GM21786 (cell line): ENCODE results near the gene INSYN1.
"Not testable (repeated sequence)": the region's sequence is repeated elsewhere in the genome, so short reads cannot be mapped to it uniquely, and the experiment has no call there.

ENCODE experiments used
- ATAC-seq: cut with Tn5 transposase; IDR thresholded peaks from one replicate; pipeline ENCODE4 v1.9.1; 2021; ENCODE audit not compliant: unreplicated experiment

The INSYN1 gene

DNA sequence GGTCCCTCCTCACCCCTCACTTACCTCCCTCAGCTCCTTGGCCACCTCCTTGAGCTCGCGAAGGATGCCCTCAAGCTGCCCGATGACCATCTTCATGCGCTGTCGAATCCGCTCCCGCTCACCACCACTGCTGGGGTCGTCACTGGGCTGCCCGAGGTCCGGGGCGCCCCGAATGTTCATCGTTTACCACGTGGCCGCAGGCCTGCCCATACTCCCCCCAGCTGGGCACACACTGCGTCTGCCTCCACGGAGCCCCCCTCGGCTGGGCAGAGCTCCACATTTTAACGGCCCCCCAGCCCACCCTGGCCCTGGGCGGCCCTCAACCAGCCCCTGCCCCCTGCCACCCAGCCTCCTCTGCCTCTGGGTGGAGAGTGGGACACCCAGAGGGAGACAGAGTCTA, 2.2 kb downstream of the INSYN1 start:
- no peak for ATAC-seq

DNA sequence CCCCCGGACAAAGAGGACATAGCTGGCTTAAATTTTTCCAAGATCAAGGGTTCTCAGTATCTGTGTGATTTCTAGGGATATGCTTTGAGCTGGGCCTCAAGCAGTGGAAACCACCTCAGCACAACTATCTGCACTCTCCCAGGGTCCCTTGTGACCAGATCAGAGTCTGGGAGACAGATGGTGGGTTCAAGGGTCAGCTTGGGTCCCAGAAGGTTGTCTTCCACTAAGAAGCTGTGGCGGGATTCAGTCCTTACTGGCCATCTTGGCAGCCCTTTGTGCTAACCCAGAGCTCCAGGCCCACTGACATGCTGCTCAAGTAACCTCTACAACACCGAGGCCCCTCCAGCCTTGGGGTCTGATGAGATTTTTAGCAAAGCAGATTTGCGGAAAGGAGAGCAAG, 2.7 kb downstream of the INSYN1 start:
- no peak for ATAC-seq

DNA sequence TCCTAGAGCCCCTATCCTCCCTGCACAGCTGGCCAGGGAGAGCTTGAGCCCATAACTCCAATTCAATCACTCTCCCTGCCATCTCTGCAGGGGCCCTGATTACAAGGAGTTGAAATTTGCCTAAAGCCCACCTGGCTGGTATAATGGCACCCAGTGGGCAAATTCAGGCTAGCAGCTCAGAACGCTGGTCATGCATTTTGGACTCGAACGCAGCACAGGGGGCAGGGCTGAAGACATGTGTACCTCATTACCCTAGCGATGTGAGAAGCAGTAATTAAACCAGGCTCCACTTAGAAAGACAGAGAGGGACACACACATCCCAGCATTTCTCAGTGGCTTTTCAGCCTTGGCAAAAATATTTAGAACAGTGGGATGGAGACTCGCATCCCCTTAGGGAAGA, 3.2 kb downstream of the INSYN1 start:
- ATAC-seq = no peak

DNA sequence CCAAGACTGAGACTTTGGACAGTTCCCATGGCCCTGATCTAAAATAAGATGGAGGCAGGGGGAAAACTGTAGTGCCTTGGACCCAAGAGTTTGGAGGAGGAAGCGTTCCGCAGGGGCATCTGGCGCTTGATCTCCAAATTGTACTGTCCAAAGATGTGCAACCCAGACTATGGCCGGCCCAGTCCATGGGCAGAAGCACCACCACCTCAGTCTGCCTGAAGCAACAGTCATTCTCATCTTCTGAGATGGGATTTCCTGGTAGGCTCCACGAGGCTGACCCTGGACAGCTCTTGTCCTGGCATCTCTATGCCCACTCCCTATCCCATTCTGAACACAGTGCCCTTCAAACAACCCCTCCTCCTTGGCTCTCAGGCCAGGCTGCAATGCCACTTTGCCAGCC, 3.6 kb downstream of the INSYN1 start:
- ATAC-seq = no peak

DNA sequence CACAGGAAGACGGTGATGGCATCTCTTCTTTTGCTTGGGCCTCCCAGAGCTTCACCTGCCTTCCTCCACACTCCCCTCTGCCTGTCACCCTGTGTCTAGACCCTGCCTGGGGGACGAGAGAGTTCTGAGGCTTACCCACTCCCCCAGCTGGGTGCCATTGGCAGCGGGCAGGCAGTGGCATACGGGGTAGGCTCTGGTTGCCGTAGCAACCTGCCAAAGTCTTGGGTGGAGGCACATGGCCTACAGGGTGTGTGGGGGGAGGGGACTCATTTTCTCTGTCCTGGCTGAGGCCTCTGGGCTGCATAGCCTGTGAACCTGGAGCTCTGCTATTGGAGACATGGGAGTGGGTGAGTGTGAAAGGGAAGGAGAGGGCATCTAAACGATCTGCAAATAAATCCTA, 4.4 kb downstream of the INSYN1 start:
- no peak for ATAC-seq

DNA sequence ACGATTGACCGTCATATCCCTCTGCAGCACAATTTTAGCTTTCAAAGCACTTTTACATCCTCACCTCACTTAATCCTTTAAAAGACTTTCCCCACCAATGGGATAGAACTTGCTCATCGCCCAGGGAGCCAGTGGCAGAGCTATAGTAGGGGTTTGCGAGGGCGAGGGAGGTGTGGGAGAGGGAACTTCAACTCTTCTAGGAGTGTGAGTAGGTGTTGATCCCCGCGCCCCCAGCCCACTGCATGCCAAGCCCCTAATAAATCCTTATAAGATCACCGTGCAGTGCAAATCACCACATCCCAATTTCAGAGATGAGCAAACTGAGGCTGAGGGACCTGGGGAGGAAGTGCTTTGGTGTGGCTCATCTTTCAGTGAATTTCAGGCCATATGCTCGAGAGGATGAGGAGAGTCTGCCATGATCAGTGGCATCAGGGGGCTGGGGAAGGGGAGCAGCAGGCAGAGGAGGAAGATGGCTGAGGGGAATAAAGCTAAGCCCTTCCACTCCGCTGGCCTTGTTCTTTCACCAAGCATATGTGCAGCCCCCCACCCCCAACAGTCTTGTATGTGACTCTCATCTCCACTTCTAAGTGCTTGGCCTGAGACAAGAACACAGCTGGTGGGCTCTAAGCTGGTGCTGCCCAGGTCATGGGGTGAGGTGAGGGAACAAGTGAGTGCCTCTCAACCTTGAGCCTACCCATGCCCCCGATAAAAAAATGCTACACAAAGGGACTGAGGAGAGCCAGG, 5.1 kb downstream of the INSYN1 start:
- ATAC-seq = no peak

DNA sequence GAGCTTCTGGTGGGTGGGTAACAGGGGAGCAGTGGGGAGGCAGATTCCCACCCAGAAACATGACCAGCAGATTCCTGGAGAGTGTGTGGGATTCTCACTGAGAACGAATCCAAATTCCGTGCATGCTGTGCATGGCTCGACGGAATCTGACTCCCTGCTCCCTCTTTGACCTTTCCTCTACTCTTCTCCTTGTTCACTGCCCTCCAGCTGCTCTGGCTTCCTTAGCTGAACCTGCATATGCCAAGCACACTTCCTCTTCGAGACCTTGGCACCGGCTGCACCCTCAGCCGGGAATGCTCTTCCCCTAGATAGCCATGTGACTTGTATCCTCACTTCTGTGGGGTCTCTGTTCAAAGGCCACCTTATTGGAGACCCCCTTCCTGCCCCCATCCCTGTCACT, 6.3 kb downstream of the INSYN1 start:
- ATAC-seq = no peak

DNA sequence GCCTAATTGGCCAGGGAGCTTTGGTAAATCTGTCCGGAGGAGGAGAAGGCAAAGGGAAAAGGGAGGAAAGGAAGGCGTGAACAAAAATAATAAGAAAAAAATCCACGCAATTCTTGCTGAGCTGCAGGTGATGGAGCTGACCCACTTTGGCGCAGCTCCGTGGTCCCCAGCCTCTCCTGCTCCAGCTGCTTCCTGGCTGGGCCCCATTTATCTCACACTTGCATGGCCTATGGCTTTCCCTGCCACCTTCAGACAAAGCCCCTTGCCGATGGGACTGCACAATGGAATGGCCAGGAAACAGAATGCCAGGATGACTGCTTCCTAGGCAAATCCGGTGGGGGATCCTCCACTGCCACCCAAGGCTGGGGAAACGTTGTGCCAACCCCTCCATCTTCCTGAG, 6.9 kb downstream of the INSYN1 start:
- no peak for ATAC-seq

DNA sequence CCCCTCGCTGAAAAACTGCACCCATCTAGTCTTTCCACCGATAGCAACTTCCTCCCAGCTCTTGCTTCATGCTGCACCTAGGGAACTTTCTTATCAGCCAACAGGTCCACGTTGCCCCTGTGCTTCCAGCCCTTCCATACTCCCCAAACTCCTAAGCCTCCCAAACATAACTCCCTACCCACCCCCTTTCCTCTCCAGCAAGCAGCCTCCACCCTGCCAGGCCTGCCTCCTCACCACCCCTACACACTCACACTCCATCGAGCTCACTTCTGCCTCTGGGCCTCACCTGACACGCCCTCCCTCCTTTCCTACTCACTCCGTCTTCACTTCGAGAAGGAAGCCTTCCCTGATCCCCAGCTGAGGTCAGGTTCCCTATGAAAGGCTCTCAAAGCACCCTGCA, 8.1 kb downstream of the INSYN1 start:
- ATAC-seq = no peak

DNA sequence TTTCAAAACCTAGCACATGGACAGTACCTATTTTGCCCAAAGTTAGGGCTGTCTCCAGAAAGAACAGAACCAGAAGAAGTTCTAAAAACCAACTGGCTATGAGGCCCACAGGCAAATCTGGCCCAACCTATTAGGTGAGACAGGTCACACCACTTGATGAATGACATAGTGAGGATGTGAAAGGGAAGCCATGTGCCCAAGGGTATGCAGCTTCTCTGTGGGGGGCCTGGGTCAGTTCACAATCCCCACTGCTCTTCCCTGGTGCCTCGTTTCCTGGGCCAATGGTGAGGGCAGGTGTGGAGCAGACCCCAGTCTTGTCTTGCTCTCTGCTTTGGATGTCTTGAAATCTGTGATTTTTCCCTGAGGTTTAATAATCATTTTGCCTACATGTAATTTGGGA, 8.9 kb downstream of the INSYN1 start:
- no peak for ATAC-seq

DNA sequence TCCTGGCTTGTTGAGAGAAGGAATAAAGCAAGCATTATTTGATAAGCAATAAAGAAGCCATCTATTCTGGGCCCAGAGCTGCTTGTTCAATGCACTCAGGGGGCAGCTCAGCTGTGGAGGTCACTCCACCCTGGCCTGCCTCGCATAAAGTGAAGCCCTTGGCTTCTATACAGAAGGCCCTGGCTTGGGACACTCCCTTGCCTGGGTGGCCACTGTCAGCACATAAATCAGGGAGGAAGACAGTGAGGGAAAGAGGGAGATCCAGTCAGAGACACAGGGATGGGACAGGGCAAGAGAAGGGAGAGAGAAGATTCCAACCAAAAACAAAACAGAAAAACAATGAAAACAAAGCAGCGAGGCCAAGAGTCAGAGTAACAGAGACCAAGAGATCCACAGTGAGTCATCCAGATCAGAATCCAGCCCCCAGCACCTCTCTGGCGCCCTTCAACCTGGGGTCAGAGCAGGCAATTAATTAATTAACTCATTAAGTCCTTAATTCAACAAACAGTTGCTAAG, 11.8 kb downstream of the INSYN1 start:
- ATAC-seq = no peak

DNA sequence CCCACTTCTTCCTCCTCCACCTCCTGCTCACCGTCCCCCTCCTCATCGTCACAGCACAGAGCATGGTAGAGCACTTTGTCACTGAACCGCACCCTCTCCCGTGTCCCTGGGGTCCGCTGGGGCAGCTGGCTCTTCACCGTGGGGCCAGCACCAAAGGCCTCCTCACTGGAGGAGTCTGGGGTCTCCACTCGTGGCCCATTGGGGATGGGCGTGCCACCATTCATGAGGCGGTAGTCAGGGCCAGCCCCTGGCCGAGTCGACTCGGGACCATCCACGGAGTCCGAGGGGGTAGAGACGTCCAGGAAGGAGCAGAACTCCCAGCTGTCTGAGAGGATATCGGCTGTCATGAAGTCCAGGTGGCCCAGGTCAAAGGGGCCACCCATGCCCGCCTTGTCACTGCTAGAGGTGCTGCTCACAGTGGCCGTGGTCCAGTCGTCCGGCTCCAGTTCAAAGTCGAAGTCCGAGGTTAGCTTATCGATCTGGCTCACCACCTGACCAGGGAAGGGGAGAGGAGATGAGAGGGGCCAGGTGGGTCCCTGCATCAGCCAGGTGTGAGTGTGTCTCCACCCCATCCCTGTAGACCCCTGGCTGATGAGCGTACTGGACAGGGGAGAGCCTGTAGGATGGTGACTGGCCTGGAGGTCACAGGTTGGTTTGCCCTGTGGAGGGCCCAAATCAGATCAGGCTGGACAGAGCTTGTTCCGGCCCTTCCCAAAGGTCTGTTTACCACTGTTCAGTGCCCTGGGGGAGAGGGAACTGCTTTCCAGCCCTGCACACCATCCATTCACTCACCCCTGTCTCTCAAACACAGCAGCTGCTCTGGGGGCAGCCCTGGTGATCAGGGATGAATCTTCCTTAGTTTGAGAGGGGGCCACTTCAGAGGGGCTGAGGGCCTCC, 12.8 kb downstream of the INSYN1 start:
- ATAC-seq = no peak

DNA sequence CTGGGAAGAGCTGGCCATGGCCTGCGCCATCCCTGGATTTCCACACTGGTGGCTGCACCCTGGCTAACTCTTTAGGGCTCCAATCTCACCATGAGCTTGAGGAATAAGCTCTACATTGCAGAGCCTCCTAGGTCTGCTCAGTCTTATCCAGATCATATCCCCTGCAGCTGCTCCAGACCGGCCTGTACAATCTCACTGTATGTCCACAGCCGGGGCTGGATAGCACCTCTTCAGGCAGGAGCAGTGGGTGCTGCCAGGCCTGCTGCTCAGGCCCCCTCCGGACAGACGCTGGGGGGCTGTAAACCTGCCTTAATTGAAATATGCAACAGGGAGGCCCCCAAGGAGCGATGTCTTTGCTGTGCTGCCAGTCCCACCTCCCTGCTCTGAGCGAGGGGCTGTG, 15.6 kb downstream of the INSYN1 start:
- ATAC-seq = no peak

DNA sequence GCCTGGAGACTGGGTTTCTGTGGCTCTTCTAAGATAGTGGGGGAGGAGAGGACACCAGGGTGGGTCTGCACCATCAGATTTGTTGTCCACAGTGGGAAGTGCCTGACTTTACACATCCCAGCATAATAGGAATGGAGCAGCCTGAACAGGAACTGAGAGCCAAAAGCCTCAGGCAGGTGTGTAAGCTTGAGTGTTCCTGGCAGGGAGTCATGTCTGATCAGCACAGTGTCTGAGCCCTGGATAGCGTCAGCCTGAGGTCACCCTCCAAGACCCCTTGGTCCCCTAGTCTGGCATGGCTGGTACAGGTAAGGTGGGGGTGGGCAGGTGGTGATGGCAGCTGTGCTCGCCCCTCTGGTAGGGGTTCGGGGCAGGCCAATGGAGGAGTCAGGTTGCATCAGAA, 20.2 kb downstream of the INSYN1 start:
- ATAC-seq = no peak

DNA sequence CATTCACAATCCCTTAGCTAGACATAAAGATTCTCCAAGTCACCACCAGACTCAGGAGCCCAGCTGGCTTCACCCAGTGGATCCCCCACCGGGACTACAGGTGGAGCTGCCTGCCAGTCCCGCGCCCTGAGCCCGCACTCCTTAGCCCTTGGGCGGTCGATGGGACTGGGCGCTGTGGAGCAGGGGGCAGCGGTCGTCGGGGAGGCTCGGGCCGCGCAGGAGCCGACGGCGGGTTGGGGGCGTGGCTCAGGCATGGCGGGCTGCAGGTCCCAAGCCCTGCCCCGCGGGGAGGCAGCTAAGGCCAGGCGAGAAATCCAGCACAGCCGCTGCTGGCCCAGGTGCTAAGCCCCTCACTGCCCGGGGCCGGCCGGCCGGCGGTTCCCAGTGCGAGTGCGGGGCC, 21.1 kb downstream of the INSYN1 start:
- ATAC-seq = not testable (repeated sequence)

DNA sequence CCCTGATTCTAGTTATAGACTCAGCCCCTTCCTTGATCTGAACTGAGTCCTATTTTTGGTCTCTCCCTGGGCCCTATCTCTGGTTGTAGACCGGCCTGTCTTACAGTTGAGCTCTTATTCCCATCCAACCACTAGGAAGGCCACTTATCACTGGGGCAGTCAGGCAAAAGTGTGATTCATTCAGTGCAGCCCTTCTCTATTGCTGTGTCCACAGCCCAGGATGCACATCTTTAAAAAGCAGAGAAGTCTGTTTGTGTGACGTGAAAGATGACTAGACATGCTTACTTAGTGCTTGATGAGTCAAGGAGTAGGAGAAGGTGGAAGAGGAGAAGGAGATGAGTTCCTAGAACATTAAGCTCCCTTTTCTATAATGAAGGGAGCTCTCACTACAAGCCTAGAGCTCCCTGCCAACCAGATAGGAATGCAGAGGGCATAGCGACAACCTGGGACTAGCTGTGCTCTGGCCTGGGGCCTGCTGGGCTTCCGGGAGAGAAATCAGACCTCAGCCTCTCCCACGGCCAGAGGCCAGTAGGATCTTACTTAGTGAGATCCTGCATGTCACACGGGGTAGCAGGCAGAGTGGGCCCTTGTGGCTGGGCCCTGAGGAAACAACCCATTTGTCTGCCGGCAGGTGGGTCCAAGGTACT, 25.7 kb downstream of the INSYN1 start:
- no peak for ATAC-seq

DNA sequence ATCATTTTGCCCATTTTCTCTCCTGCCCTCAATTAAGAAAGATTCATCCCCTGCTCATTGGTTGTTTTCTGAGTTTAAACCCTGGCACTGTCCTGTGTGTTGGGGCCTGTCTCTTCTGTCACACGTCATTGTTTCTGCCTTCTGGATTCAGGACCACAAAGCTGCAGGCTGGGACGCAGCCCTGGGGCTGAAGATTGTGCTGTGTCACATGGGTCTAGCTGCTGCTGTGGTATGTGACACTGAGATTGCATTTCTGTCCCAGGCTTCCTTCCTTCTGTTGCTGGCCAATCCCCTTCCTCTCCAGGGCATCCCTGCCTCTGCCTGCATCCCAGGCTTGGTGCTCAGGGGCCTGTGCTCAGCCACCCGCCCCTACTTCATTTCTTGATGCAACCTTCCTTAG, 28.9 kb downstream of the INSYN1 start:
- ATAC-seq = no peak

DNA sequence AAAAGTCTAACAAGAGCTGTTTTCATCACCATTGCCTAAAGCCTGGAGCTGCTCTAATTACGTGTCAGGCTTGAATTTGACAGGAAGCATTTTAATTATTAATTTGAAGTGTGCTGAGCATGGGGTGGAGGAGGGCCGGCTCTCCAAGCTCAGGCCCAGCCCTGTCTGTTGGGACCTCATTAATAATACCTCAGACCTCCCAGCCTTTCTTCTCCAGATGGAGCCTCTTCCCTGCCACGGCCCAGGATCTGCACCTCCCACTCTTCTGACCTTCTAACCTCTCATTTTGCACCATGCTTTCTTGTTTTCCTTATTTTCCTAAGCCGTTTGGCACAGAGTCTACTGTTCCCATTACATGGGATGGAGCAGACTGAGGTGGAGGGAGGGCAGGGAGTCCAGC, 30.0 kb downstream of the INSYN1 start:
- no peak for ATAC-seq

DNA sequence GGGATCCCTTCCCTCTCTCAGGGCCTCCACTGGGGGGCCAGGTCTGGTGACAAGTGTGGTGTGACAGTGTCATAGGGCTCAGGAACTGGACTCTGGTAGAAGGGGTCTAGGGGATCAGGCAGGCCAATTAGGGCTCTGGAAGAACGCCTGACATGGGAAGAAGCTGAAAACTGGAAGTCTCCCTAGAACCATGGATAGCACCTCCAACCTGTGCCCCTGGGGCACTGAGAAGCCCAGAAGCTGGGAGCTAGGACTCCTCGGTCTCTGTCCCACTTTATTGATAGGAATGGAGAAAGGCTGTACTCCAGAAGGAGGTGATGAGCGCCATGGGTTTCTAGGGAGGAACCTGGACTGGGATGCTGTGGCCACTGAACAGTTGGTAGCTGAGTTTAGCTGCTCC, 30.7 kb downstream of the INSYN1 start:
- no peak for ATAC-seq

DNA sequence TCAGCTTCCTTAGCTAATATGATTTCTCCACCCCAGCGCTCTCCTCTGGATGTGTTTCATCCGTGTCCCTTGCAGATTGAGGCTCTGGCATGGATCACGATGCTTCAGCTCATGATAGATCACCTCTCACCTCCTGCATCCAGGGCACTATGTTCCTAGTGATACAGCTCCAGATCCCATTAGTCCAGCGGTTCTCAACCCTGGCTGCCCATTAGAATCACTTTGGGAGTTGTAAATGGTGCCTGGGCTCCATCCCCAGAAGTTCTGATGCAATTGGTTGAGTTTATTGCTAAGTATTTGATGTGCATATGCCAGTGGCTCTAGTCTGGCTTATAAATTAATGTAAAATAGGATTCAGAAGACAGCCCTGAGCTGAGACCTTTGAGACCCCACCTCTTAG, 34.5 kb downstream of the INSYN1 start:
- no peak for ATAC-seq

DNA sequence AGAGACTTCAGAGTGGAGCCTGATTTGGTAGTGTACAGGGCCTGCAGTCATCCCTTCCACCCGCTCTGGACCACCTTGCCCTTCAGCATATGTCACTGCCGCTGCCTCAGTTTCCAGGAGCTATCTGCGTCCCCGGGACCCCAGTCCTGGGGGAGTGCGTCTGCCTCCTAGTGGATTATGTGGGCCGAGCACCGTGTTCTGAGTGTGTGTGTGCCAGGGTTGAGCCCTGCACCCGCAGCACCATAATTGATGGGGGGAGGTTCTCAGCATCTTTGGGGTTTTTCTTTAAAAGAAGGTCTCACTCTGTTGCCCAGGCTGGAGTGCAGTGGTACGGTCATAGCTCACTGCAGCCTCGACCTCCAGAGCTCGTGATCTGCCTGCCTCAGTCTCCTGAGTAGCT, 35.3 kb downstream of the INSYN1 start:
- ATAC-seq = no peak

DNA sequence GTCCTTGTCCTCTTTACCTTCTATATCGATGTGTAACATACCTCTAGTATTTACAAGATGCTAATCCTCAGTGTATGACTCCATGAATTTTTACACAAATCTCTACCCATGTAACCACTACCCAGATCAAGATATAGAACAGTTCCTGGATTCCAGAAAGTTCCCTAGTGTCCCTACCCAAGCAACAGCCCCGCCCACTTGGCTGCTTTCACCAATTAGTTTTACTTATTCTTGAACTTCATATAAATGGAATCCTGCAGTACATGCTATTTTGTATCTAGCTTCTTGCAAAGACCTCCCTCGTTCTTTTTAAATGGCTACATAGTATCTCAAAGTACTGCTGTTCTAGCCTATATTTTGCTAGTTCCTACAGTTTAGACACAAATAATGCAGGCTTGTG, 35.9 kb downstream of the INSYN1 start:
- no peak for ATAC-seq
